Retina (tissue), 1 donor: Measurements from ENCODE around the gene MGAT5B.

Experiments
- DNase-seq: peaks from one replicate; pipeline ENCODE4 v3.0.0-alpha.2; 2016

Gene MGAT5B

GRCh38 chr17:76929601-76930000 is 61.4 kb downstream of the MGAT5B start:
- DNase-seq: no peak

DNA sequence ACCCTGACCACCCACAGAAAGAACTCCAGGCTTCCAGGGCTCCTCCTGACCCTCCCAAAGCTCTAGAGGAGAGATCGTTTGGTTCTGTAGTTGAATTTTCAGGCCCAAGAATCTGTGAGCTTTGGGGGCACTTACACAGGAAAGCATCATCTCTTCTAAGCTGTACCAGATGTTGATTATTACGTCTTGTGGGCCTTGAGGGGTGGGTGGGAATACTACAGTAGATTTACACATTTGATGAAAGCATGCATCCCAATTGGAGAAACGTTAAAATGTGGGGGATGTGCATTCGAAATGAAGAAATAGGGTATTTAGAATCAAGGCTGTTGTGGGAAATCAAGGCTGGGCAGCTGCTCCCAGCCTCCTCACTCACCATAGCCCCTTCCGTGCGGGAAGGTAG is 61.9 kb downstream of the MGAT5B start:
- no peak for DNase-seq

DNA sequence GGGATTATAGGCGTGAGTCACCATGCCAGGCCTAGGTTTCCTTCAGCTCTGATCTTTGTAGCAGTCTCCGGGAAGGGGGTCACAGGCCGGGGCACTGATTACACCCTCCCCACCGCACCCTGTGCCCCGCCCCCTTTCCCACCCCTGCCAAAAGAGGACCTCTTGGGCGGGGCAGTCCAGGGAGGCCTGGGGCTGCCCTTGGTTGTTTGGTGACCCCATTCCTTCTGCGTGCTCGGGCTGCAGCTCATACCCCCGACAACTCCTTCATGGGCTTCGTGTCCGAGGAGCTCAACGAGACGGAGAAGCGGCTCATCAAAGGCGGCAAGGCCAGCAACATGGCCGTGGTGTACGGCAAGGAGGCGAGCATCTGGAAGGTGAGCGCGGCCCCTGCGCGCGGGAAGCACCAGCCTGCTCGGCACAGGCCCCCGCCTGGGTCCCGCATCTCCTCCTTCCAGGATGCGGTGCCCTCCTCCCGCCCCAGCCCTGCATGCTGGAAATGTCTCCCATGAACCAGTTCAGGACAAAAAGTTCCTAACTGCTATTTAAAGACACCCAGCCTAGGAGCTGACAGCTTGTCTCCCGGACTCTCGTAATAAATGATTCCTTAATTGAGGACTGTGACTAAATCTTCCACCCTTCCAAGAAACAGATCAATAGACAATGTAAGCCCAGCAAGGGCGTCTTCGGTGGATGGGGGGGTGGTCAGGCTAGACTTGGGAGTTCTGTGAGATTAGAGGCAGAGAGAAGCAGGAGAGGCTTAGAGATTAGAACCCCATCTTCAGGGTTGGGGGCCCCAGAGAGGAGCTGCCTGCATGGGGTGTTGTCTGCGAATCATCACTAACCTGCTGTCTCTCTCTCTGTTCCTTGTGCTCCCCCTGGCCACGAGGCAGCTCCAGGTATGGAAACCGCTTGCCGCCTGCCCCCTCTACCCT is 64.5 kb downstream of the MGAT5B start:
- DNase-seq: no peak

DNA sequence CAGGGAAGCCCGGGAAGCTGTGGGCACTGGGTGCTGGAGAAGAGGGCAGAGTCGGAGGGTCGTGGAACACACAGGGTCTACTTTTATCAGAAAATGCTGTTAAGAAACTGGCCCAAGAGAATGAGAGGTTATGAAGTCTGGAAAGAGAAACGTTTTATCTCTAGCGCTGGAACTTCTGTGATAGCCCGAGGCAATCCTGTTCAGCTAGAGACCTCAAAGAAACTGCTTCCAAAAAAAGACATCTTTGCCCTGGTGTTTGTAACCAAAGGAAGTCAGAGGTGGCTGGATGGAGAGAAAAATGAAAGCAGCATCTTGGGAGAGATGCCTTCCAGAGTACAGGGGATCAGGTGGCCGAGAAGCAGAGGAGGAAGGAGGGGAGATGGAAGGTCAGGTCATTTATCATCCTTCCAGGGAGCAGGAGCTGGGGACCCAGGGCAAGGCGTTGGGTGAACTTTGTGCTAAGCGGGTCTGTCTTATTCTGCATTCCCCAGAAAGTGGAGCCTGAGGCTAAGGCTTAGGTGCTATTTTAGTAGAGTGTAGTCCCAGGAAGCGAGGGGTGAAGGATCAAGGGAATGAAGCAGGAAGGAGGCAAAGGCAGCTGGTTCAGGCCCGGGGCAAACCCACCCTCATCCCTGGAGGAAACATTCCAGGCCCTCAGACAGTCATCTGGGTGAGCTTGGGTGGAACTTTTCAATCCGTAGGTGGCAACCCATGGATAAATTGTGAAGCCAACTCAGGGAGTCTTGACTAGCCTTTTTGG is 66.5 kb downstream of the MGAT5B start:
- no peak for DNase-seq

DNA sequence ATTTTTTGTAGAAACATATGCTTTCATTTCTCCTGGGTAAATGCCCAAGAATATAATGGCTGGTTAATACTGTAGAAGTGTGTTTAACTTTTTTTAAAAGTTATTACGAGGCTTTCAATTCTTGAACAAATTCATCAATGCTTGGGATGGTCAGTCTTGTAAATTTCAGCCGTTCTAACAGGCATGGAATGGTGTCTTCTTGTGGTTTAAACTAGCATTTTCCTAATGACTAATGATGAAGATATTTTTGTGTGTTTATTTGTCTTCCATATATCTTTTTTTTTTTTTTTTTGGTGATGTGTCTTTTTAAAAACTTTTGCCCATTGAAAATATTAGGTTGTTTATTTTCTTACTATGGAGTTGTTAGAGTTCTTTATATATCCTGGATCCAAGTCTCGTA is 67.1 kb downstream of the MGAT5B start:
- no peak for DNase-seq

DNA sequence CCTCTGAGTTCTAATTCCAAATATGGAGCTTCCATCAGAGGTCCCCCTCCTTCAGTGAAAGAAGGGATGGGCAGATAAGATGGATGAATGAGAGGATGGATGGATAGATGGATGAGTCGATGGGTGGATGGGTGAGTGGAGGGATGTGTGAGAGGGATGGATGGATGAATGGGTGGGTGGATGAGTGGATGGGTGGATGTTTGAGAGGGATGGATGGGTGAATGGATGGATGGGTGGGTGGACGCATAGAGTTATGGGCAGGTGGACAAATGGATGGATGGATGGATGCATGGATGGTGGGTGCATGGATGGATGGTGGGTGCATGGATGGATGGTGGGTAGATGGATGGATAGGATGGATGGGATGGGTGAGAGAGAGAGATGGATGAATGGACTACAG is 69.0 kb downstream of the MGAT5B start:
- DNase-seq: no peak

GRCh38 chr17:76938009-76938408 is 69.8 kb downstream of the MGAT5B start:
- DNase-seq: no peak

DNA sequence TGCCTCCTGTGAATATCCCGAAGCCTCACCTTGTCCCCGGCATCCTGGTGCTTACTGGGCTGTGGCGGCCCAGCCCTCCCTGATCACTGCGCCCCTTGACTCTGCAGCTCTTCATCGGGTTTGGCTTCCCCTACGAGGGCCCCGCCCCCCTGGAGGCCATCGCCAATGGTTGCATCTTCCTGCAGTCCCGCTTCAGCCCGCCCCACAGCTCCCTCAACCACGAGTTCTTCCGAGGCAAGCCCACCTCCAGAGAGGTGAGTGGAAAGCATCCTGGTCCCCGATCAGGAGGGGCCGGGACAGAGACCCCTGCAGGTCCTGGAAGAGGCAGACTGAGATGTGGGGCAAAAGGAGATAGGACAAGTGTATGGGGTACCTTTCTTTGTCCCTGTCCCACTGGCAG is 72.1 kb downstream of the MGAT5B start:
- no peak for DNase-seq

- no peak for DNase-seq
Measured at GRCh38 chr17:76940738-76941350, 72.6 kb downstream of the MGAT5B start.

GRCh38 chr17:76943202-76943601 is 75.0 kb downstream of the MGAT5B start:
- no peak for DNase-seq

DNA sequence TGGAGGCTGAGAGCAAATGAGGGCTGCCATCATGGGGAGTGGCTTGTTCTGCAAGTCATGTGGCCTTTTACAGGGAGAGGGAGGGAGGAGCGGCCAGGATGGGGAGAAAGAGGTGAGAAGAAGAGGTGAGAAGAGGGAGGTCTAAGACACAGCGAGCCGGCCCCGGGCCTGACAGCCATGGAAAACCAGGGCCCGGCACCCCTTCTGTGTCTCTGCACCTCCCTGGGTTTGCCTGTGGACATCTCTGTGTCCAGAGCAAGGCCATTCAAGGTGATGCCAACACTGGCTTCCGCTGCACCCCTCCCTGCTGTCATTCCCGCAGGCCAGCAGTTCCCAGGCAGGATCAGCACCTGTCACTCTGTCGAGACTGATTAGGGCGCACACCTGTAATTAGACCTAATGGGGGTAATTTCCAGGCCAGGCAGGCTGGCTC is 75.6 kb downstream of the MGAT5B start:
- peak; percentile 56 for DNase-seq

DNA sequence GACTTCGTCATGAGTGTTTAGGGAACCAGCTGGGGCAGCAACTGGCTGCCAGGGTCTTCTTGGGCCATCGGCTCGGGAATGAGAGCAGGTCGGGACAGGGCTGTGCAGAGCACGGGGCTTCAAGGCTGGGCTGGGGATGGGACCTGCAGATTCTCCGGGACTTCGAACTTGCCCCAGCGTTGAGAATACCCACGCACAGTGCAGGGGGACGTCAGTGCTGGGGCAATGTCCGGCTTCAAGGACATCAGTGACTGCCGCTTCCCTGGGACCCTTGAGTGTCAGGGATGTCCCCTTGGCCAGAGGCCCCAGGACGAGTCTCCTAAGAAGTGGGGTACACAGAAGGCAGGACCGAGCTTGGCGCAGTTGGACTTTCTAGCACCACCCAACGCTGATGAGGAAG is 76.3 kb downstream of the MGAT5B start:
- DNase-seq: no peak

- no peak for DNase-seq
Measured at GRCh38 chr17:76946111-76946771, 78.0 kb downstream of the MGAT5B start.

DNA sequence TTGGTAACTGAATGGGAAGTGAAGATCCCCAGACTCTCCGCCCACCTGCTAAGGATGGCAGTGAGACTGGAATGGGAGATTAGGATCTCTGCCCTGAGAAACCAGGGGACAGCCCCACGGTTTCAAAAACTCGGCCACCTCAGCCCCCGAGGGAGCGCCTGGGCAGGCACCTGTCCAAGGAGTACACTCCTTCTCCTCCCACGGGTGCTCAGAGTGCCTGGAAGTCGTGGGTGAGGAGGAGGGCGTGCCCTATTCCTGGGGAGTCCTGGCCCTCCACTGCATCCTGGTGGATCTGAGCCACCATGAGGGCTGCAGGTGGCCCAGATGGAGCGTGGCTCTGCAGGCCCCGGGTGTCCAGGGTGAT is 78.5 kb downstream of the MGAT5B start:
- DNase-seq: no peak

DNA sequence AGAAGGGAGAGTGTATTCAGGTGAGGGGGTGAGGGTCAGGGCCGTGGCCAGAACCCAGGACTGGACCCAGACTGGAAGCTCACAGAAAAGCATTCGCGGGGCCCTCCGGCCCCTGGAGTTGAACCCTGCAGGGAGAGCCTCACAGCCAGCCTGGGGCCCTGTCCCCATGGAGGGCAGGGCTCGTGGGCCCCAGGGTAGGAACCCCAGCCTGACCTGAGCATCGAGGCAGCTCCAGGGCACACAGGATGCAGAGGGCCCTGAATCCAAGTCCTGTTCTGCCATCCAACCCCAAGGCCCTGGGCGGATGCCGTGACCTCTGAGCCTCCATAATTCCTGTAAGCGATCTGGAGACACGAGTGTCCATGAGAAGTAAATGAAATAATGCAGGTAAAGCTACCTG is 79.1 kb downstream of the MGAT5B start:
- no peak for DNase-seq

DNA sequence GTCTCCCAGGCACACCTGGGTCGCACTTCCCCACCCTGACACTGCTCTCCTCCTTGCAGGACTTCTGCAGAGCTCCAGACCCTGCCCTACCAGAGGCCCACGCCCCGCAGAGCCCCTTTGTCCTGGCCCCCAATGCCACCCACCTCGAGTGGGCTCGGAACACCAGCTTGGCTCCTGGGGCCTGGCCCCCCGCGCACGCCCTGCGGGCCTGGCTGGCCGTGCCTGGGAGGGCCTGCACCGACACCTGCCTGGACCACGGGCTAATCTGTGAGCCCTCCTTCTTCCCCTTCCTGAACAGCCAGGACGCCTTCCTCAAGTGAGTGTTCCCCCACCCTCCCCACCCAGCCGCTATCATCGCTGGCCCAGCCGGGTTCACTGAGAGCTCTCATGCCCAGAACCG is 79.6 kb downstream of the MGAT5B start:
- DNase-seq: no peak

DNA sequence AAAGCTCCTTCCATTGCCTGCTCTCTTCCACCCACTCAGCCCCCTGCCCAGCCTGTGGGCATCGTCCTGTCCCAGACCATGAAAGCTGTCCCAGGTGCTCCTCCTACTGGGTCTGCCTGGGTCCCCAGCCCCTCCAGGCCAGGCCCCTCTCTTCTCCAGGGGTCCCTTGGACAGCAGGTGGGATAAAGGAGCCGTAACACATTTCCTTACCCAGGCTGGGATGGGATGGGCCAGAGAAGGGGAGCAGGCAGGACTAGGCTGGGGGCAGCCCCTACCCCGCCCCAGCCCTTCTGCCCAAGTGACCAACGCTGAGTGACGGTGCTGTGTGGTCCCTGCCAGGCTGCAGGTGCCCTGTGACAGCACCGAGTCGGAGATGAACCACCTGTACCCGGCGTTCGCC is 80.1 kb downstream of the MGAT5B start:
- DNase-seq: no peak

GRCh38 chr17:76948726-76949342 is 80.6 kb downstream of the MGAT5B start:
- DNase-seq: no peak

- DNase-seq: no peak
Measured at GRCh38 chr17:76949913-76950695, 81.9 kb downstream of the MGAT5B start.

DNA sequence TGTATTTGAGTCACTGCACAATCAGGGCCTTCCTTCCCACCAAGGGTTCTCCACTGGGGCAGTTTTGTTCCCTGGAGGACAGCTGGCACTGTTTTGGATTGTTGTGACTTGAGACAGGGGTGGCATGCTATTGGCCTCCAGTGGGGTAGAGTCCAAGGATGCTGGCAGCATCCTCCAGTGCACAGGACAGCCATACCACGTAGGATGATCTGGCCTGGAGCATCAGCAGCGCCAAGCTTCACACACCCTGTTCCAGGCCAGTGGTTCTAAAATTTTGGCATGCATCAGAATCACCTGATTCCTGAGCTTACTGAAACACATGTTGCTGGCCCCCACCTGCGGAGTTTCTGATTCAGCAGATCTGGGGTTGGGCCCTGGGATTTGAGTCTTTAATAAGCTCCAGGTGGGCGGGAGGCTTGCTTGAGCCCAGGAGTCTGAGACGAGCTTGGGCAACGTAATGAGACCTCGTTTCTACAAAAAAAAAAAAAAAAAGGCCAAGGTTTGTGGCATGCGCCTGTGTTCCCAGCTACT is 83.2 kb downstream of the MGAT5B start:
- DNase-seq: no peak

DNA sequence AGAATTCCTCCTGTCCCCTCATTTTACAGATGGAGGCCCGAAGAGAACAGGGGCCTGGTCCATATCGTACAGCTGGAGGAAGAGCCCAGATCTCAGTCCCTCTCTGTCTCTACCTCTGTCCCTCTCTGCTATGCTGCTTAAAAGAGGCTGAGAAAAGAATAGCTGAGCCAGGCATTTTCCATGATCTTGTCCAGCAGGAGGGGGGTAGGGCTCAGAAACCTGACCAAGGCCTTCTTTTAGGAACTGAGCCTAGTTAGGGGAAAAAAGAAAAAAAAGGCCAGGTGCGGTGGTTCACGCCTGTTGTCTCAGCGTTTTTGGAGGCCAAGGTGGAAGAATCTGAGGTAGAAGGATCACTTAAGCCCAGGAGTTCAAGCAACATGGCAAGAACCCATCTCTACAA is 84.2 kb downstream of the MGAT5B start:
- DNase-seq: no peak

- no peak for DNase-seq
Measured at GRCh38 chr17:76953066-76953465, 84.9 kb downstream of the MGAT5B start.
